HG03025 (cell line): Measurements from ENCODE around the gene SH3D21.

Source experiments
- ATAC-seq: cut with Tn5 transposase; IDR thresholded peaks from one replicate; pipeline ENCODE4 v1.9.1; 2021; ENCODE audit warnings: mild to moderate bottlenecking, moderate library complexity; ENCODE audit not compliant: unreplicated experiment, low FRiP score

The SH3D21 gene

DNA sequence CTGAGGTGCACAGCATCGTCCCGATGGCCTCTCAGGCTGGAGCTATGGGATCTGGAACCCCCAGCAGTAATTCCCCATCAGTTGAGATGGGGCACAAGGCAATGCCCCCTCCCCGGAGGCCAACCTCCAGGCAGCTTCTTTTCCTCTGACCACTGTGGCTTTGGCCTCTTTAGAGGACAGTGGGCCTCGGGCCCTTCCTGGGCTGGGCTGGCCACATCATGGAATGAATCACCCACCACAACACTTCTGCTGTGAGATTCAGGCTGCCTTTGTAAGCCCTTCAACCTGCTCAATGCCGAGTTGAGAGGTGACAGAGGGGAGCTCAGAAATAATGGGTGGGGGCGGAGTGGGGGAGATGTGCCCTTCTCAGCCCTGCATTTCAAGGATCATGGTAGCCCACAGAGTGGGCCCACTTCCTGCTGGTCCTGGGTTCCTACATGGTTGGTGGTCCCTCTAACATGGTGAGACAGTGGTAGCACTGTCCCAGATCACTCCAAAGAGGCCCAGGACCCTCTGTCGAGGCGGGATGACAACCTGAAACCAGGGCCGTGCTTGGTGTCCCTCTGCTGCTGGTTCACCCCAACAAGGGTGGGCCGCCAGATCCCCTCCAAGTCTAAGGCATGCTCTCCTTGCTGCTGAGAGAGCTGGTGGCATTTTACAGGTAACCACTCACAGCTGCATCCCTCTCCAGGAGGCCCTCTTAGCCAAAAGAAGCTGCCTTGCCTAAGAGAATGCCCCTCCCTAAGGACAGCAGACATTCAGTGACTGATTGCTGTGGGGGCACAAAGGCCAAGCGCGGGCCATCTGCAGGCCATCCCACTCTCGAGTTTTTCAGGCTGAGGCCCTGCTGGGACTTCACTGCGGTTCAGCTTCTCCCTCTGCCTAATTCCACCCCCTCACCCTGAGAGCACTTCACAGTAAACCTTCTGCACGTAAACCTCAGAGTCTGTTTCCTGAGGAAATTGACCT lies 47.0 kb downstream of the SH3D21 start:
- no peak for ATAC-seq

GRCh38 chr1:36354486-36354885 lies 48.3 kb downstream of the SH3D21 start:
- ATAC-seq, result no peak

DNA sequence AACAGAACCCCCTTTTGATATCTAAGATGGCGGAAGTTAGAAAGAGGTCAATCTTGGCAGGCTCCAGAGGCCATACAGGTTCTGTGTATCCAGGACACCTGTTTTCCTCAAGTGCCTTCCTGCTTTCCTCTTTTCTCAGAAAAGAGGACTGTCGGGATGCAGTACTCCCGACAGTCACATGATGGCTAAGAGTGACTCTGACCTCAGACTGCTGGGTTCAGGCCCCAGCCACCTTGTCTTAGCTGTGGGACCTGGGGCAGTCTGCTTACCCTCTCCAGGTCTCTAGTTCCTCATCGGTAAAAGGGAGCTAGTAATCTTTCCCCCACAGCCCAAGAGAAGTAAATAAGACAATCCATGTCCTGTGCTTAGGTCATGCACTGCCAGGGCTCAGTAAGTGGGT lies 49.6 kb downstream of the SH3D21 start:
- ATAC-seq, result no peak

DNA sequence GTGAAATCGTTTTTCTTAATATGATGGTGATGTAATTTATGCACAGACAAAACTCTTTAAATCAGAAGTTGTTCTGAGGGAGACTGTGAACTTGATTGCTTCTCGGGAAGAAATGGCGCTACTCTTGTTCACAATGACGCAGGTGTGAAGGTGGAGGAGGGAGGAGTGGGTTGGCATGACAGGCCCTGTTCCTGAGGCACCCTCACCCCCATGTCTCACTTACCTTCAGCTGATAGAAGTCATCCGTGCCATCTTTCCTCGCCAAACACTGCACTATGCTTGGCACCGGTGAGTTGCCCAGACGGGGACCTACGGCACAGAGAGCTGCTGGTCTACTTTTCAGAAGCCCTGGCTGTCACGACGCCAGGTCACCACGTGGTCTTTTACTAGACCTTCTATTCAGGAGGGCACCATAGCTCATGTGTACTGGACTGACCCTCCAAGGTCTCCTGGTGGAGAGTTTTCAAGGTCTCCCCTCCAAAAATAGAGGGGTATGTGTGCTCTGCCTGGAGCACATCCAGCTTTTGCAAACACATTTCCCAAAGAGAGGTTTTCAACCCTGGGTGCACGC lies 52.4 kb downstream of the SH3D21 start:
- ATAC-seq, result no peak

DNA sequence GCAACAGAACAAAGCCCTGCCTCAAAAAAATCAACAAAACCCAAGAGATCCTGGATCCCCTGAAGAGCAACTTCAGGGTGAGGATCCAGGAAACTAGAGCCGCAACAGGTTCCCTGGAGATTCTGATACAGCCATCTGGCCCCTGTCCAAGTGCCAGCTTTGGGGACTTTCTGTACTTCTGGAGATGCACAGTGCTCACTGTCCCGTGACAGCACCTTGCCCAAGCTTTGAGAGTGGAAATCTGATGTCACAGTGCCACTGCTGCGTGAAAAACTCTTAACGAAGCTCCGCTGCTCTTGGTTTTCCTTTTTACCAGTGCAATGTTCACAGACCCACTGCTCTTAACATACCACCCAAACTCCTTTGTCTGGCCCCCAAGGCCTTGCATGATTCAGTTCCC lies 53.2 kb downstream of the SH3D21 start:
- no peak for ATAC-seq

- ATAC-seq, result no peak
These were observed 53.9 kb downstream of the SH3D21 start for GRCh38 chr1:36359911-36360550.

DNA sequence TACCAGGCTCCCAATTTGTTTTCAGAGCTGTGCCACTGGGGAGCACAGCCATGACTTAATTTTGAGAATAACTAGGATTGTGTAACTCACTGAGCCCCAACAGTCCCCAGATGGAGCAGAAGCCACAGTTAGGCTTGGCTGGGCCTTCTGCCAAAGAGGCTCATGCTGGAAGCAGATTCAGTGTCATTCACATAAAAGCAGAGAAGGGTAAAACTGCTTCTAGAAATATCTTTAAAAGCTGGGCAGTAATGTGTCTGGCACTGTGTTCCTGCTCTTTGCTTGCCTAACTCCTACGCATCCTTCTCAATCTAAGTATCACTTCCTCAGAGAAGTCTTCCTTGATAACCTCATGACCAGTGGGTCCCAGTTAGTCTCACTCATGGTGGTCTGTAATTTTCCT lies 59.2 kb downstream of the SH3D21 start:
- ATAC-seq, result no peak

GRCh38 chr1:36366091-36366661 lies 60.0 kb downstream of the SH3D21 start:
- ATAC-seq, result no peak

GRCh38 chr1:36367066-36367465 lies 60.9 kb downstream of the SH3D21 start:
- ATAC-seq, result no peak

- ATAC-seq, result no peak
These were observed 61.6 kb downstream of the SH3D21 start for GRCh38 chr1:36367798-36368197.

- ATAC-seq, result no peak
These were observed 63.1 kb downstream of the SH3D21 start for GRCh38 chr1:36369061-36369861.
